HG02870 (cell line): ENCODE data around the gene CDIP1.

ENCODE experiments used
- ATAC-seq: cut with Tn5 transposase; IDR thresholded peaks from one replicate; pipeline ENCODE4 v1.9.1; 2021; ENCODE audit warnings: mild to moderate bottlenecking, moderate library complexity; ENCODE audit not compliant: unreplicated experiment

Gene CDIP1

DNA sequence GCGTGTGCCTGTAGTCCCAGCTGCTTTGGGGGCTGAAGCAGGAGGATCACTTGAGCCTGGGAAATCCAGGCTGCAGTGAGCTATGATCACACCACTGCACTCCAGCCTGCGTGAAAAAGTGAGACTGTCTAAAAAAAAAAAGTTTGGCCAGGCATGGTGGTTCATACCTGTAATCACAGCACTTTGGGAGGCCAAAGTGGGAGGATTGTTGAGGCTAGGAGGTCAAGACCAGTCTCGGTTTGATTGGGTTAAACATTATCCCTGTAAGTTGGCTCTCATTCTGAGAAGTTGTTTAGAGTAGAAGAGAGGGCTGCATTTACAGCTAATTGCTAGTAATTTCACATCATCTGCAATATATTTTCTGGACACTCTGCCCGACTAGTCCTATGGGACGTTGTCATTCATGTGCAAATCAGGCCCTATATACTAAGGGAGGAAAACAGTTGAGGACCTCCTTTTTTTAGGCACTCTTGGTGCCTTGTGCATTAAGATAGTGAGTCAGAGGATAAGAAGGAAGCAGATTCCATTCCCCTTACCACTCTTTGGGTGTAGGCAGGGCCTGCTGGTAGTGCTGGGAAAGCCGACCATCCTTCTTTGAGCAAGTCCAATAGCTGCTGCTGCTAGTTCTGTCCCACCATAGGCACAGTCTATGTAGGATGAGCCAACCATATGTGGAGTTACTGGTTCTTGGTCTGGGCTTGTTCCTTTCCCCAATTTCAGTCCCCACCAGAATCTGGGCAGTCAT, 43.7 kb downstream of the CDIP1 start:
- no peak for ATAC-seq

DNA sequence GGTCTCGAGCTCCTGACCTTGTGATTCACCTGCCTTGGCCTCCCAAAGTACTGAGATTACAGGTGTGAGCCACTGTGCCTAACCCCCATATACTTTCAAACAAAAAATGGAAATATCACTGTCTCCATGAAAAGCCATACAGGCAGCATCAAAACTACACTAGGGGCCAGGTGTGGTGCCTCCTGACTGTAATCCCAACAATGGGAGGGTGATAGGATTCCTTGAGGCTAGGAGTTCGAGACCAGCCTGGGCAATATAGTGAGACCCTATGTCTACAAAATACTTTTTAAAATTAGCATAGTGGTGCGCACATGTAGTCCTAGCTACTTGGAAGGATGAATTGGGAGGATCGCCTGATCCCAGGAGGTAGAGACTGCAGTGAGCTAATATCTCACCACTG, 46.7 kb downstream of the CDIP1 start:
- no peak for ATAC-seq

DNA sequence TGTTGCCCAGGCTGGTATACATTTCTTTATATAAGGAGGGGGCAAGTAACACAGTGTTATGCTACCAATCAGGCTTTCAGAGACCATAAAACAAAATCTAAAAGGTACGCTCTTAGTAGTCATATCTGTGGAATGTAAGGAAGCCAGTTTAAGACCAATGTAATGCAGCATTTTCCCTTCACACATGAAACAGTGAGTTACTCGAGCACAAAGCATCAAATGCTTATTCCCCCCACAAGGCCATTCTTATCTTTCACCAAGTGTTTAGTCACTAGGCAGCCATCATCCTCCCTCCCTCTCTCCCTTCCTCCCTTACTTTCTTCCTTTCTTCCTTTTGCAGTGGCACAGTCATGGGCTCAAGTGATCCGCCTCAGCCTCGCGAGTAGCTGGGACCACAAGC, 49.5 kb downstream of the CDIP1 start:
- no peak for ATAC-seq

DNA sequence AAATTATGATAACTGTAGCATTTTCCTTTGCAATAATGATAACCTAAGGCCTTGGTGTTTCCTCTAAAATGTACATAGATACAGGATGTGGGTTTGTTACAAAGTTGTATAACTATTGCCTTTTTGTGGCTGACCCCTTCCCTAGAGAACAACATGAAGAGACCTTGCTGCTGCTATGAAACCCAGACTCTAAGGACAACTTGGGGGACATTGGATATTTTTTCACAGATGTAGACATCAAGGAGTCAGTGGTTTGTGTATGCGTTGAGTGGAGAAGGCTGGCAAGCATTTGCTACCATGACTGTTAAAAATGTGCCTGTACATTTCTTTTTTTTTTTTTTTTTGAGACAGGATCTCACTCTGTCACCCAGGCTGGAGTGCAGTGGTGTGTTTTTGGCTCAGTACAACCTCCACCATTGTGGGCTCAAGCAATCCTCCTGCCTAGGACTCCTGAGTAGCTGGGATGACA, 50.0 kb downstream of the CDIP1 start:
- no peak for ATAC-seq

DNA sequence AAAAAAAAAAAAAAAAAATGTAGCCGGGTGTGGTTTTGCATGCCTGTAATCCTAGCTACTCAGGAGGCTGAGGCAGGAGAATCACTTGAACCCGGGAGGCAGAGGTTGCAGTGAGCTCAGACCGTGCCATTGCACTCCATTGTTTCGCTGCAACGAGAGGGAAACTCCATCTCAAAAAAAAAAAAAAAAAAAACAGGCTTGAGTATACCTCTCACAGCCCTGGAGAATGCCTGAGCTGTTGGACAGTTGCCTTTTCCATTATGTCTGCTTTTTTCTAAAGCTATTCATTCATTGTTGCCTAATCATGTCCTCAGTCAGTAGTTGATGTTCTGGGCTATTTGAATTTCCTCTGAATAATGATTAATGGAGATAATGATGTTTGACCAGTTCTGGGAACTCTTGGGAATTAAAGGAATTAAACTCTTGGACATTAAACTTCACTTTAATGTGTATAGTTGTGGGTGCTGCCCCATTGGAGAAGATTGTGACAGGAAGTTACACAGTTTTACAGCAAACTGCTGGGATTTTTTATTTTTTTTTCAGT, 50.5 kb downstream of the CDIP1 start:
- no peak for ATAC-seq

DNA sequence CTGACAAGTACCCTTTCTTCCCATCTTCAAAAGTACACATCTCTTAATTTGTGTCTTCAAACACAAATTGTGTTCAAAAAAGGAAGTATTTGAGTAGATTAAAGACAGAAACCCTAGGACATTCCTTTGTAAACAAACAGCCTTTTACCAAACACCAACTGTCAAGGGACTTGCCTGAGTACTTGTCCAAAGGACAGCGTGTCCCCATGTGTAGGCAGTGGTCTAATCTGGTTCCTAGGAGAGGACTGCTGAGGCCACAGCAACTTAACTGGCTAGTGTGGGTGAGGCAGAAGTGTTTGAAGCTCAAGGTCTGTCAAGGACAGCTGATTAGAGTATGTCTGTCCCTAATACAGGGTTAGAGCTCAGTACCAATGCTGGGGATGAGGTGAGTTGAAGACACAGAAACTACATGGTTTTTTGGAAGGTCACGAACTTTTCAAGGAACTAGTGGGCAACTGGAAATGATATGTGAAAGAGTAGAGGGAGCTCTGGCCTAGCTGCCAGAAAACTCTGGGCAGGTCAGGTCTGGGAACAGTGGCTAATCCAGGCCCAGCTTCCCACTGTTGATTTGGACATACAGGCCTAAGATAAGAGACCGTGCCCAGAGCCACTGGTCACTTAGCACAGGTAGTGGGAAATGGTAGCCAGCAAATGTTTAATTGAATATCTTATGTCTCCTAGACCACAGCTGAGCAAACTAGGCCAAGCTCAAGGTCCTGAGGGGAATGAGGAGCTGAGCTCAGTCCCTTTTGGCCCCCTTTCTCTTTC, 52.3 kb downstream of the CDIP1 start:
- no peak for ATAC-seq

DNA sequence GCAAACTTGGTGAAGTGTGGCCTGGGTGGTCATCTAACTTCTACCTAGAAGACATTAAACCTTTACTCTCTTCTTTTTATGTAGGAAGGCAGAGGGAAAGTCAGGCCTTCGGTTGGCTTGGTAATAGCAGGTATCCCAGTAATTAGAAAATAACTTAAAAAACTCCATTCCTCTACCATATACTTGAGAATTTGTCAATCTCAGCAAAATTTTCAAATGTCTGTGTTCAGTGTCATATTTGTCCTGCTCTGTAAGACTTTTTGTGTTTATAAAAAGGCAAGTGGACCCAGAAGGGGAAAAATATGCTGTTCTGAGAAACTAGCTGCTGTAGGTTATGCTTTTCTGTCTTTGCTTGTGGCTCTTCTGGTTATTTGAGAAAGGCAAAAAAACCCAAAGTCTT, 56.6 kb downstream of the CDIP1 start:
- no peak for ATAC-seq

DNA sequence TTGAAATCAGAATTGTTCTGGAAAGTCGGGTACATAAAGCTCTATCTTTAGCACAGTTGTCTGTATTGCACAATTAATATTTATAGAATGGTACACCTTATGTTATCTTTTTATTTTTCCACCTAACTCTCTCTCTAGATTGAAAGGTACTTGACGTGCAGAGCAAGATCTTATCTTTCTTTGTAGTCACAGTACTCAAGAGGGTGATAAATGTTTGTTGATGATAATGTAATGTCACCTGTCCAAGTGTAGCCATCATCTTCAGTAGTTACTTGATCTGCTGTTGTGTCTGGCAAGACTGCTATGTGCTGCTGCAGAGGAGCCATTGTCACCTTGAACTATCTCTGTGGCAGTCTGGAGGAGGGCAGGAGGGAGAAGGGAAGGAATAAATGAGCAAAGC, 57.0 kb downstream of the CDIP1 start:
- no peak for ATAC-seq

DNA sequence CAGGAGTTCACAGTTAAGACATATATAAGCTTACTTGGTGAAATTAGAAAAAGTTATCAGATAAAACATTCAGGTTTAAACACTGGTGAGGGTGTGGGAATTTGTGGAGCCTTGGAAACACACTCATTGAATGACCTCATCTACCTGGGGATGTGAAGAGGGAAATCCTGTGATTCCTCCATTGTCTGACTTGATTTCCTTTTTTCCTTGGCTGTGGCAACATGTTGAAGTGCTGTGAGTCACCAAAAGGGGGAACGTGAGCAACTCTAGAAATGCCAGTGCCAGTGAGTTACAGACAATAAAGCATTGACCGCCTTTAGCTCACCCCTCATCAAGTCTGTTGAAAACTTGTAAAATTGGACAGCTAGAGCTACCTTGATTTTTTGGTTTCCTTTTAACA, 60.6 kb downstream of the CDIP1 start:
- ATAC-seq: no peak

DNA sequence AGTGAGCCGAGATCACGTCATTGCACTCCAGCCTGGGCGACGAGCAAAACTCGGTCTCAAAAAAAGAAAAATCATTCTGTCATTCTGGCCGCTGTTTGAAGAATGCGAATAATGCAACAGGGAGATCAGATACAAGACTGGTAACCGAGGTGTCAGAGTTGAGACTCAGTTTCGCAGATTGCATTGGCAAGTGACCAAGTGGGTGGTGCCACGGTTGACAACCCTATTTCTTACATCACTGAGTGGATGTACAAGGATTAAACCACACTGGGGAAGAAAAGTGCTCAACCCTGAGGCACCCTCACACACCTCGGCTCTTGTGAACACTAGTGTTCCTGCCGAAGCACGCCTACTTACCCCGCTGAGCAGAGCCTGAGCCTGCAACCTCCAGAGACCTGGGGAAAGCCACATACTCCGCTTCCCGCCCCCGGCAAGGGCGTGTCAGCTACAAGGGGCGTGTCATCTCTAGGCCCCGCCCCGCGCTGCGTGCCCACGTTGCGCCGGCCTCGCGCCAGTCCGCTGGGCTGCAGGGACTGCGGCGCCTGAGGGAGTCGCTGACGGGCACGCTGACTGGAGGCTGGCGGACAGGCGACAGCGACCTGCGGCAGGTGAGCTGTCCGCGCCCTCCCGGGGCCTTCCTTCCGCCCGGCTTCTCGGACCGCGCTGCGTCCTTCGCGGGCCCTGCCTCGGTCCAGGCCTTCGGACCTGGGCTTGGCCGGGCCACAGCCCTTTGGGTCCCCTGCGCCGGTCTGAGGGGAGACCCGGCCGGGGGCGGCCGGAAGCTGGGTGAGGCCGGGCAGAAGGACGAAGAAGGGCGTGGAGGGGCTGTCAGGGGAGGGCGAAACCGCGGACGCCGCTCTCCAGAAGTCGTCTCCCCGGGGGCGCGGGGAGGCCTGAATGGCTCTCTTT, 62.4 kb downstream of the CDIP1 start, which contains the start of gene HMOX2:
TSS of gene HMOX2 (plus strand) at position 519 of the 909 bp plus-strand sequence. CDS start 29,127 bp downstream, outside the sequence.
- ATAC-seq: peak; percentile 73

DNA sequence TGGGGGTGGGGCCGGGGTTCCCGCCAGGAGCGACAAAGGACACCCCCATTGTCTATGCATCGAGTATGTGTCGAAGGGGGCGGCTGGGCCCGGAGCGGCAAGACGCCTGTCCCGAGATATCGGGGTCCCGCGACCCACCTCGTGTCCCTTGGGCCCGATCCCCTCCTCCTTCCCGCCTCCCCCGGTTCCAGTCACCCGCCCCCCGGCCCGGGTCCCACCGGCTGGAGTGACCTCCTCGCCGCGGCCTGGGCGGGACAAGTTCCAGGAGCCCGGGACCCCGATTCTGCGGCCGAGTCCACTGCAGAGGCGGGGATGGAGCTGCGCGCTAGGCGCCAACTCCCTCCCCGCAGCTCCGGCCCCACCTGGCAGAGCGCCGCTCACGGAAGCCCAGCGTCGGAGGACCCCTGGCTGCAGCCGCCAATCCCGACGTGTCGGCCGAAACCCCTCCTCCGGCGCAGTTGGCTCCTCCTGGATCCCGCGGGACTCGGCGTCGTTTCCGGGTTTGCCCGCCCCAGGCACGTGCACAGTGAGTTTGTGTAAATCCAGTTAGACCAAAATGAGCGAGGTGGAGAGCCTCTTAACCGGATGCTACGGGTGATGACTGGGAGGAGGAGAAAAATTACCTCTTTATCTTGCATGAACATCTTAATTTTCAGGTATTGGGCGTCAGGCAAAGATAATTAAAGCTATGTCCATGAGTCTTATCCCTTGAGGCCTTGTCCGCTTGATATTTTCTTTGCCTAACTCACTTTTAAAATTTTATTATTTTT, 64.2 kb downstream of the CDIP1 start, which contains the start of gene NMRAL1:
TSS of gene NMRAL1 (minus strand) at position 434 of the 770 bp plus-strand sequence. CDS start 493 bp downstream, outside the sequence.
- peak; percentile 39 for ATAC-seq

DNA sequence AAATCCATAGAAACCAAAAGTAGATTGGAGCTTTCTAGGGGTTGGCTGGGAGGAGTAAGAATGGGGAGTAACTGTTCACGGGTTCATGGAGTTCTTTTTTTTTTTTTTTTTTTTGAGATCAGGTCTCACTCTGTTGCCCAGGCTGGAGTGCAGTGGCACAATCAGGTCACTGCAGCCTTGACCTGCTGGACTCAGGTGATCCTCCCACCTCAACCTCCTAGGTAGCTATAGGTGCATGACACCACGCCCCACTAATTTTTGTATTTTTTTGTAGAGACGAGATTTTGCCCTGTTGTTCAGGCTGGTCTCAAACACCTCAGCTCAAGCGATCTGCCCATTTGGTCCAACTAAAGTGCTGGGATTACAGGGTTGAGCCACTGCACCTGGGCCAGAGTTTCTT, 65.7 kb downstream of the CDIP1 start:
- no peak for ATAC-seq

DNA sequence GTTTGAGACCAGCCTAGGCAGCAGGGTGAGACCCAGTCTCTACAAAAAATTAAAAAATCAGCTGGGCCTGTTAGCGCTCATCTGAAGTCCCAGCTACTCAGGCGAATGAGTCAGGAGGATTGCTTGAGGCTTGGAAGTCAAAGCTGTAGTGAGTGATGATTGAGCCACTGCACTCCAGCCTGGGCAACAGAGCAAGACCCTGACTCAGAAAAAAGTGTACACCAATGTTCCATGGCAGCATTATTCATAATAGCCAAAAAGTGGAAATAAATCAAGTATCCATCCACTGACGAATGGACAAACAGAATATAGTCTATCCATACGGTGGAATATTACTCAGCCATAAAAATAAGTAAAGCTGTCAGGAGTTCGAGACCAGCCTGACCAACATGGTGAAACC, 66.7 kb downstream of the CDIP1 start:
- ATAC-seq: no peak

DNA sequence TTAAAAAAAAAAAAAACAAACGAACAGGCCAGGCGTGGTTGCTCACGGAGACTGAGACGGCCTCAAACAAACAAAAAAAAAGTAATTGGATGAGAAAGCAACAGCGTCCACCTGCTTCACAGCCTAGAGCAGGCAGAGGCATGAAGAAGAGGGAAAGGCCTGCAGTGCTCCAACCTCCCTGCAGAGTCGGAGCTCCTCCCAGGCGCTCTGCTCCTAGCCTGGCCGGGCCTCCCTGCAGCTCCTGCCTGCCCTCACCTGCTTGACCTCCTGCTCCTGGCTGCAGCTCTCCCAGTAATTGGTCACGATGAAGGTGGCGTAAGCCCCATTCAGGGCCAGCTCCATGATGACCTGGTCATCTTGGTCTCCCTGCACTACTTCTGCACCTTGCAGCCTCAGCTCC, 69.6 kb downstream of the CDIP1 start:
- no peak for ATAC-seq

DNA sequence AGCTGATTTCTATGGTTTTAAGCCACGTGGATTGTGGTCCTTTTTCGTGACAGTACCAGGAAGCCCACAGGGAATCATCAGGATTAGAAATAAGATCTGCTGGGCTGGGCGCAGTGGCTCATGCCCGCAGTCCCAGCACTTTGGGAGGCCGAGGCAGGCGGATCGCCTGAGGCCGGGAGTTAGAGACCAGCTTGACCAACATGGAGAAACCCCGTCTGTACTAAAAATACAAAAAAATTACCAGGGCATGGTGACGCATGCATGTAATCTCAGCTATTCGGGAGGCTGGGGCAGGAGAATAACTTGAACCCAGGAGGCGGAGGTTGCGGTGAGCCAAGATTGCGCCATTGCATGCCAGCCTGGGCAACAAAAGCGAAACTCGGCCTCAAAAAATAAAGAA, 70.7 kb downstream of the CDIP1 start:
- no peak for ATAC-seq

DNA sequence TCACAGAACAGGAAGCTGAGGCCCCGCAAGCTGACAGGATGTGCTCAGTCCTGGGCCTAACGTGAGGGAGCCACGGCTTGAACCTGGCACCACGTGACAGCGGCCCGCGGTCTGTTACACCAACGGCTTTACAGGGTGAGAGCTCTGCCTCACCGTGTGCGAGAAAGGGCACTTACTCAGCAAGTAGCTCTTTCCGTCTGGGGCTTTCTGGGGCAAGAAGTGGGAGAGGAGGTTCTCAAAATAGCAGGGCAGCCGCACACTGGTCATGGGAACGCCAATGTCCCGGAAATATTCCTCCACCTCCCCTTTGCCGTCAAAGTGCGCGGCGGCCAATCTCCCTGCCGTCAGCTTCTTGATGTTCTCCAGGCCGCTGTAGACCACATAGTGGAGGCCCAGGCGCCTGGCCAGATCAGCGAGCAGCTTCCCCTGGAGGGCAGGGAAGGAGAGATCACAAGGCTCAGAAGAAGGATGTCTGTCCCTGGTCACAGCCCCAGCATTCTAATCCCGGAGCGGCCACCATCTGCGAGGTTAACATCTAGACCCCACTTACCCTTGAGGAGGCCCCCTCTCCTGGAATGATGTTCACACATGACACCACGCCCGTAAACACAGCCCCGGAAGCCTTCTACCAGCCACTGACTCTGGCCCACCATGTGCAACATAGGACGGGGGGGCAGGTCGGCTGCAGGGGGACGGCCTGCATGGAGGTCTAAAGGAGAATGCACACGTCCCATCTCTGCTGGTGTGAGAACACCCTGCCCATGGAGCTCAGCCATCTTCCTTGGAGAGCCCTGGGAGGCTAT, 72.4 kb downstream of the CDIP1 start:
- ATAC-seq: no peak

DNA sequence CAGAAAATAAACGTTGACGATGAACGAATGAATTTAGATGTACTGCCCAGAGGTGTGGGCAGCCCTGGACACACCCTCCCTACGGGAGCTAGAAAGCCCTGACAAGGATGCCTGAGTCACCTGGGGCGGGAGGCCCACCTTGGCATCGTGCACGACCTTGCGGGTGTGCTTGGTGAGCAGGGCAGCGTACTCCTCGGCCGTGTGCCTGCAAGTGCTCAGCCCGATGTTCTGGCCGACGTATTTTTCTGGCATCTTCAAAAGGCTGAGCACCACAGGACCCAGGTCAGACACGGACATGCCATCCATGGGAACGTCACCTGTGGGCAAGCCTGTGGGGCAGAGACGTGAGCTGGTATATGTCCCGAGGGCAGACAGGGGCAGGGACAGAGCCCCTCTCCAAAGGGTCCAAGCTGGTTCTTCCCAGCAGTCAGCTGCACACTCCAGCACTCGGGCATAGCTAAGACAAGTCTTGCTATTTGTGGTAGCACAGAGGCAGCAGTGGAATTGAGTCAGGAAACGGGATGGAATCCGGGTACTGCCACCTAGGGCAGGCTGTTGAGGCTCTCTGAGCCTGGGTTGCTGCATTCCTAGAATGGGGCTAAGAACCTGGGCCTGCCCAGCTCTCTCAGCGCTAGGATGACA, 74.9 kb downstream of the CDIP1 start:
- ATAC-seq: no peak

DNA sequence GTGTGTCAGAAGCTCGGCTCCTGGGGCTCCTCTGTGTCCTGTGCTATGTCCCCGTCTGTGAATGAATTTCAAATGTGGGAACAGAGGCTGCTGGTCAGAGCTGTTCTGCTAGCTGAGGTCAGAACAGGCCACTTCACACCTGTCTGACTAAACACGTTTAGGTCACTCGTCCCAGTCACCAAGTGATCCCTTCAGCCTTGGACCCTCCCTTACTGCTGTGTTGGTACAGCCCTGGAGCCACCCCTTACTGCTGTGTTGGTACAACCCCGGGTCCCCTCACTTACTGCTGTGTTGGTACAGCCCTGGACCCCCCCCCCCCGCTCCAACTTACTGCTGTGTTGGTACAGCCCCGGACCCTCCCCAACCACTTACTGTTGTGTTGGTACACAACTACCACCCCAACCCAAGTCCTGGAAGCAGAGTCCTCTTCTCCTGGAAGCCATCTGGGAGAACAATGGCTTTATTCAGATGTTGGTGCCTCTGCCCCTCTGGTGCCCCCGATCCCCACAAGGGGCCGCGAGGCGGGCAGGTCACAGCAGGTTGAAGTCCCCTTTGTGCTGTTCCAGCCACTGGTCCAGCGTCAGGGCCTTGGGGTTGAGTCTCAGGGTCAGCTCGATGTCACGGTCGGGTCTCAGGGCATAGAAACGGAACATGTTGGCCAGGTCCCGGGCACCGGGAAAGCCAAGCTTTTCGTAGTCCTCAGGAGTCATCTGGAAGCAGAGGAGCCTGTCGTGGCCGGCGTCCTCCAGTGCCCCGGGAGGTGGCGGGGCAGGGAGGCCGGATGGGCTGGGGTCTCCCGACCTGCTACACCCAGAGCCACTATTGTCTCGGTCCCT, 77.1 kb downstream of the CDIP1 start:
- no peak for ATAC-seq
